Hematopoietic multipotent progenitor cell treated with erythropoietin and hydrocortisone succinate and interleukin-3 and kit ligand, for 15 days (in vitro differentiated cells): ENCODE results near the gene NEIL1.
"Not testable (repeated sequence)": the region's sequence is repeated elsewhere in the genome, so short reads cannot be mapped to it uniquely, and the experiment has no call there.

Source experiments
- DNase-seq: peaks from one replicate; pipeline ENCODE4 v3.0.0-alpha.2; 2015; ENCODE audit warnings: low spot score

Gene NEIL1

DNA sequence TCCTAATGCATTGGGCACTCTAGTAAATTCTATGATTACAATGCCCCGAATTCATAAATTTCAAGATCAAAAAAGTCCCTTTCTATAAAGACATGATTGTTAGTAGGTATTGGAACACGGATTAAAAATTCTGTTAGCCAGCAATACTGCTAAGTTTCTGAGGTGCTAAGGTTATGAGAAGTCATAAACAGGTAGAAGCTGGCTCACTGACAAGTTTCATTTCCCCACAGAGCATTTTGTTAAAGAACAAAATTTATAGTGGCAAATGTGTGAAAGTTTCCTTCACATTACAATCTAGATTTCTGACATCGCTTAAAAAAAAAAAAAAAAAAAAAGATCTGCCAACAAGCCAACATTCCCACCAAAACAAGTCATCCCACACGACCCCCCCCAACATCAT, 33.9 kb downstream of the NEIL1 start:
- DNase-seq = no peak

DNA sequence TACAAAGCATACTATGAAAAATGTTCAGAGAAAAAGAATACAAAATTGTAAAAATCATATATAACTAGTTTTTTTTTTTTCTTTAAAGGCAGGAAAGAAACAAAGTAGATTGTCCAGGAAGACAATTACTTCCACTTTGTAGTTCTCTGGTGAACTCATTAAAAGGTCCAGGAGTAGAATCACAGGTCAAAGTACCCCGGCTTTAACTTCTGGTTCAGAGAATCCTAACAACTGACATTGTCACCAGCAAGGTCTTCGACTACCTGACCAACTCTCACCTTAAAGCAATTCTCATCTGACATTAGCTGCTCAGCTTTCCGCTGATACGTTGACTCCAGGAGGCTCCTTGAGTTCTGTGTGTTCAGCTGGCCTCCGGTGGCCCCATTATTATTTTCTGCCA, 37.1 kb downstream of the NEIL1 start:
- DNase-seq = not testable (repeated sequence)

DNA sequence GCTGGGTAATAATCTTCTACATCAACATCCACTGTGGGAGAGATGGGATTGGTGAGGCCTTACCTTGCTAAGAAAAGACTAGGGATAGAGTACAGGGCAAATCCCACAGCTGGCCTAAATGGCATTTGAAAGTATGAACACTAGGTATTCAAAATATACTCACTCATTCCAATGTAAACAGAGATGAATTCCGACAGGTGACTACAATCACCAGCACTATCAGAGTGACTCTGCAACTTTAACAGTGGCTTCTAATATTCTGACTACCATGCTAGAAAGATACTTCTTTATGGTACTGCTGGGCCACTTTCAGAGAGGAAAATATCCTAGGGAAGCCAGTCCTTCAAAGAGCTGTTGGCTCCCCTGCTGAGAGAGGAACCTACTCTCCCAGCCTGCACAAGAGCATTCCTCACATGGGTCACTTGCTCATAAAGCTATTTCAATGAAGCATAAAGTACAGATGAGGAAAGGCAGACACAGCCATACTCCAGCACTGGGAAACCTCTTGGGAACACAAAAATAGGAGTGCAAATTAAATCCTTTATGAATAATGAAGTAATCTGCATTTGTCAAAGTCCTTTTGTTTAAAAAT, 43.0 kb downstream of the NEIL1 start:
- DNase-seq = no peak

DNA sequence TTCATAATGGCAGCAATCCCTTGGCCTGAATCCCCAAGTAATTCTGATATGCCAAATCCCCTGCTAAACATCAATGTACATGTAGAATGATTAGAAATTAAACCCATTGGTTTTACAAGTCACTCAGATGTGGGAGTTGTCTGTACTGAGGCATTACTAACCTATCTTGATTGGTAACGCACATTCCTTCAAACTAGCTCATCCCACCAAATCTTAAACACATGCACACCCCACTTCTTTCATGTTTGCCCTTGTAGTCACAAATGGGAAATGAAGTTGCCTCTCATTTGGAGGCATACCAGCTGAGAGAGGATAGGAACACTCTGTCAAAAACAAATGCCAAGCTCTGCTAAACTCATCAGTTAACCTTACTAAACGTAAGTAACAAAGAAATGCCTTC, 50.7 kb downstream of the NEIL1 start:
- DNase-seq = no peak

DNA sequence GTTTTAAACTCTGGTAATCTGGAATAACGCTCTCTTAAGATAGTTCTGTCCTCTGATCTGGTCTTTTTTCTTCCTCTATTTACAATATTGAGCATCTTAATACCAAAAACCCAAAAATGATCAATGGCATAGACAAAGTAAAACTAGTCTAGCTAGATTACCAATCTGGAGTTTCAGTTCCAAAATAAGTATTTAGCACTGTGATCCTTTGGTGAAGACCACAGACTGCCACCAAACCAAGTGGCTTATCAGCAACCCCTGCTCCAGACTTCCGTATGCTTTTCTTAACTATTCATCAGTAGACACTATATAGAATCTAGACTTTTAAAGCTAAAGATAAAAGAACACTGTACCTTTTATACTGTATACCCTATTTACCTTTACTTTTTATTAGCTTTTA, 57.1 kb downstream of the NEIL1 start:
- DNase-seq = no peak
